ENCODE measurements around the gene TCIRG1.

TCIRG1 gene

GRCh38 chr11:68019486-68019885, 19.3 kb upstream of the TCIRG1 start:
- no peak for DNase-seq

- DNase-seq = no peak
Observed at GRCh38 chr11:68020575-68020974, 18.2 kb upstream of the TCIRG1 start.

- DNase-seq = no peak
Observed at GRCh38 chr11:68021167-68021787, 17.5 kb upstream of the TCIRG1 start.

GRCh38 chr11:68022531-68022930, 16.3 kb upstream of the TCIRG1 start:
- no peak for DNase-seq

GRCh38 chr11:68024508-68024907, 14.3 kb upstream of the TCIRG1 start:
- DNase-seq = no peak

- DNase-seq = no peak
Observed at GRCh38 chr11:68025047-68025446, 13.8 kb upstream of the TCIRG1 start.

- DNase-seq = no peak
Observed at GRCh38 chr11:68026391-68027105, 12.3 kb upstream of the TCIRG1 start.

- DNase-seq = no peak
Observed at GRCh38 chr11:68027667-68028066, 11.2 kb upstream of the TCIRG1 start.

GRCh38 chr11:68028802-68029545, 9.9 kb upstream of the TCIRG1 start:
- peak; percentile 42 for DNase-seq

- peak; percentile 99 for DNase-seq
Observed at GRCh38 chr11:68030318-68031143, 8.3 kb upstream of the TCIRG1 start, which contains the start of gene NDUFS8. TSS of gene NDUFS8 (plus strand) at chr11:68030681. CDS start at chr11:68032152, 1,471 bp downstream.

GRCh38 chr11:68031144-68031464, 7.7 kb upstream of the TCIRG1 start:
- DNase-seq = no peak

- DNase-seq = no peak
Observed at GRCh38 chr11:68032003-68032402, 6.8 kb upstream of the TCIRG1 start.

- DNase-seq = no peak
Observed at GRCh38 chr11:68032997-68033707, 5.7 kb upstream of the TCIRG1 start.

GRCh38 chr11:68033708-68034045, 5.1 kb upstream of the TCIRG1 start:
- no peak for DNase-seq

- no peak for DNase-seq
Observed at GRCh38 chr11:68035266-68035876, 3.5 kb upstream of the TCIRG1 start.

- DNase-seq = no peak
Observed at GRCh38 chr11:68036141-68036716, 2.6 kb upstream of the TCIRG1 start.

GRCh38 chr11:68036717-68037239, 2.0 kb upstream of the TCIRG1 start:
- no peak for DNase-seq

- no peak for DNase-seq
Observed at GRCh38 chr11:68037411-68038225, 1.2 kb upstream of the TCIRG1 start.

GRCh38 chr11:68038226-68038717, 553 bp upstream of the TCIRG1 start:
- no peak for DNase-seq

GRCh38 chr11:68039526-68040086, 781 bp downstream of the TCIRG1 start:
- DNase-seq = no peak
